HG02798 (cell line): ENCODE results near the gene MCUB.

Experiments
- ATAC-seq: cut with Tn5 transposase; IDR thresholded peaks from one replicate; pipeline ENCODE4 v1.9.1; 2021; ENCODE audit warnings: mild to moderate bottlenecking; ENCODE audit not compliant: unreplicated experiment, poor library complexity

The MCUB gene

DNA sequence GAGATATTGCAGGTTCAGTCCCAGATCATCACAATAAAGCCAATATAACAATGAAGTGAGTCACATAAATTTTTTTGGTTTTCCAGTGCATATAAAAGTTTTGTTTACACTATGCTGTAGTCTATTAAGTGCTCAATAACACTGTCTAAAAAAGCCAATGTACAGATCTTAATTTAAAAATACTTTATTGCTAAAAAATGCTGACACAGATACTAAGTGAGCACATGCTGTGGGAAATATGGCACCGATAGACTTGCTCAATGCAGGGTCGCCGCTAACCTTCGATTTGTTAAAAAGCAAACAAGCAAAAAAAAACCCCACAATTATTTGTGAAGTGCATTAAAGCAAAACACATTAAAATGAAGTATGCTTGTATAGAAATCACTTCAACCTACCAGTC is 159.6 kb downstream of the MCUB start:
- ATAC-seq, result no peak

GRCh38 chr4:109721033-109721432 is 161.0 kb downstream of the MCUB start:
- ATAC-seq, result no peak

- no peak for ATAC-seq
Observed at GRCh38 chr4:109722357-109722756, 162.3 kb downstream of the MCUB start.

DNA sequence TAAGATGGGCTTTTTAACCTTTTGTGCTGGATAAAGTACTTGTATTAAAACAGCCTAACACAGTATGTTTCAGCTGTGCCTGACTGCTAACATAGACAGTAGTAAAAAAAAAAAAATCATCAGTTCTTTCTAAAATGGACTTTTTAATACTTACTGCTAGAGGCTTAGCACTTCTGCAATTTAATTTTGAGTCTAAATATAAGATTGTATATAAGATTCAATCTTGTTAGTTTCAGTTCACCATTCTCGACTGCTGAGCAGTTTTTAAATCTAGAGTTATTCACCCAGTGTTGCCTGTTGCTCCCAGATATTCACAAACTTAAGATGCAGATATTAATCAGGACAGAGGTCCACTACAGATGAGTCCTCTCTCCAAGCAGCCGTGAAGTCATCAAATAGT is 163.1 kb downstream of the MCUB start:
- no peak for ATAC-seq

DNA sequence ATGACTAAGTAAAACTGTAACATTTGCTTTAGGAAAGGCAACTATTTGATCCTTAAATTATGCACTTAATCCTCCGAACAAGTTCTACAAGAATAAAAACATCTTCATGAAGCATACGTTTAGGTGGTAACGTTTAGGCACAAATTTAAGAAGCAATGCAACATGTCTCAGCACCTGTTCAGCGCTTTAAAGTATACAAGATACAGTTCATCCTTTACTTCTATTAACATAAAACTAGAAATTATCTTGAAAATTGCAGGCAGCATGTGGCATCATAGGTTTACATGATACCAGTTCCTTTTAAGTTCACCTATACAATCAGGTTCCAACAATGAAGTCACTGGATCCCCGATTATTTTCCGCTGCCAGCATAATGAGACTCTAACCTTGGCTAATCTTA is 168.3 kb downstream of the MCUB start:
- ATAC-seq, result no peak

DNA sequence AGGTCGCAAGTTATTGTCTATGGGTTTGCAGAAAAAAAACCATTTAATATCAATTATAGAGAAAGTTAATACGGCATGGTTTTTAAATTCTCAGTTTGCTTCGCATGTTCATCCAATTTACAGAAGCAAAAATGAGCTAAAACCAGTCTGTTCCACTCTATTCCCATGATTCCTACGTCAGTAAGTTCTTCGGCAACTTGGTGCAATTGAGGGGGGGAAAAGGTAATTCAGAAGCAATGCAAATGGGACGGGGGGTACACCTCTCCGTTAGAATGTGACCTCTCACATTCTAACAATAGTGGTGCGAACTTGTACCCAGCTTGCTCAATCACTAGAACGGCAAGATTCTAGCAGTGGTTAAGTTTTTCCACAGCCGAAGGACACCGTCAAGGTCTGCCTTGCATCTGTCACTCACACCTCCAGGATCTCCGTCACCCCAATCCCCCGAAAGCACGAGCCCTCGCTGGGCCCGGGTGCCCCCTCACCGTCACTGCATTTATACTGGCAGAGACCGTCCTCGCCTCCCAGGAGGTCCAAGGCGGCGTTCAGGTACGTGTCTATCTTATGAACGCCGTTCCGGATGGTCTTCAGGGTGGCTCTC is 169.2 kb downstream of the MCUB start:
- ATAC-seq, result no peak

DNA sequence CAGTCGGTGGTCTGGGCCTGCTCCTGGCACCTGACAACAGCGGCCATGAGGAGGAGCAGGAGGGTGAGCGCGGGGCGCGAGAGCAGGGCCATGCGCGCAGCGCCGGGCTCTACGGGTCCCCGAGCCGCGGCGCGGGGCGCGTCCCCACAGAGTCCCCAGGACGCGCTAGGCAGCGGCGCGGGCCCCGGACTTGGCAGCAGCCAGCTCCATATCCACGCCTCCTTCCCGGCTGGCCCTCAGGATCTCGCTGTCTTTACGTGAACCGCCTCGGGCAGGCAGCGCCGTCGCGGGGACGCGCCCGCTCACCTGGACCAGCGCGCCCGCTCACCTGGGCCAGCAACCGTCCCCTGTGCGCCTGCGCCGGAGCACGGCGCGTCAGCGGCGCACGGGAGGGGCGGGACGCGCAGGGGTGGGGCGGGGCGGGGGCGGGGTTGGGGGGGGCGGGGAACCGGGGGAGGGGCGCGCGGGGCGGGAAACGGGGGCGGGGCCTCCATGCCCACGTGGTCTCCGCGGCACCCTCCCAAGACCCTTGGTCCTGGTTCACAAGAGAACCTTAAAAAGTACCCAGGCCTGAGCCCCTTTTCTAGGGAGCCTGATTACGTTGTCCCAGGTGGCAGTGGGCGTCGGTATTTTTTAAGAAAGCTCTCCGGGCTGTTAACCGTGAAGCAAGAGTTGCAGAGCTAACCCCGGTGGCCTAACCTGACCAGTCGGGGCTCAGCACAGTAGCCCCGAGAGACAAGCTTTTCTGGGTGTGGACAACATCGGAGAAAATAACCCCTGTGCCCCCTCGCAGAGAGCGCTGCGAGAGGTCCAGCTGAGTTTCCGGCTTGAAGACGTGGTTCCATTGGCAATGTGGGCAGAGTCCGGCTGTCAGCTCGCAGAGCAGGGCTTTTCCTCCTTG is 169.9 kb downstream of the MCUB start, which contains the start of gene PLA2G12A:
Gene PLA2G12A, minus strand, starts transcription at position 353 of the 901 bp plus-strand sequence. Its CDS starts 261 bp downstream, at position 92.
- peak; percentile 92 for ATAC-seq

DNA sequence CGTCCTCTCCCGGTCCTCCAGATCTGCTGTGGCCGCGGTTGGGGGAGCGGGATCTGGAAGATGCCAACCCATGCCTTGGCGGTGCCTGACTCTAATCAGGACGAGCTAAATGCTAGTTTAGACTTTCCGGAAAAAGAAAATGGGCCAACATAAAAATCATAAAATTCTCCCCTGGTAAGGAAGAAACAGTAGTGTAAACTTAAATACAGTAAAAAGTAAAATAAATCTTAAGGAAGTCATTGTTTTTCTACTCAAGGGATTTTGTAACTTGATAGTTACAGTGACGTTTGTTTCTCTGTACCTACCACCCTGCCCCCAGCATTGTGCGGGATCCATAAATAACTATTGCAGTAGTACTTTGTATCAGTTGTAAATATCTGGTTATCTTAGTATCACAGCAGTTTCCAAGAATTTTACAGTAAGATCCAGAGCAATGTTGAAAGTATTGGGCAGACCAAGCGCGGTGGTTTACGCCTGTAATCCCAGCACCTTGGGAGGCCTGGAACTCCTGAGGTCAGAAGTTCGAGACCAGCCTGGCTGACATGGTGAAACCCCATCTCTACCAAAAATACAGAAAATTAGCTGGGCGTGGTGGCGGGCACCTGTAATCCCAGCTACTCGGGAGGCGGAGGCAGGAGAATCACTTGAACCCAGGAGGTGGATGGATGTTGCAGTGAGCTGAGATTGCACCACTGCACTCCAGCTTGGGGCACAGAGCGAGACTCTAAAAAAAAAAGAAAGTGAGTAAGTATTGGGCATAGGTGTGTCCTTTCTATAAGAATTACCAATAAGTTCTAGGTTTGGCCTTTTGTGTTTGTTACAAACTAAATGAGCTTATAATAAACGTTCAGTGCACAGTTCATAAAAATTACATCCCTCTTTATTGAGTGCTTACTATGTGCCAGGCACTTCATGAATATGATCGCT is 170.8 kb downstream of the MCUB start:
- no peak for ATAC-seq

GRCh38 chr4:109733728-109734127 is 173.7 kb downstream of the MCUB start:
- no peak for ATAC-seq

GRCh38 chr4:109735566-109736365 is 175.7 kb downstream of the MCUB start:
- ATAC-seq, result no peak
